ENCODE results near the gene GALNTL6. TPM values are rescaled to one million over a fixed set of nuclear protein-coding genes. Genes with fewer than 3 reads are reported as not detected.
A peak's percentile ranks its signal among the peaks of the same experiment; 100 is the strongest.

Gene GALNTL6
- total and polyA plus RNA-seq, 2 of the 4 experiments (the other 2 are of a cell fraction), result under 0.01 TPM; not detected in 1

- in situ Hi-C loops (cut with MboI; ENCODE audit: low sequenced_read_pairs), result no loop called here
Observed at GRCh38 chr4:172650758-172651530, 837.7 kb downstream of the GALNTL6 start.

More at GRCh38 chr4:172650758-172651530, 837.7 kb downstream of the GALNTL6 start:
- Histone ChIP-seq H2AK5ac (ENCODE audit: low read depth, low read length) (no peak overlapping the region), H3K4me2 (ENCODE audit: low read depth, low read length) (no peak overlapping the region), H3K27ac (ENCODE audit: insufficient read depth, low read length) (no peak overlapping the region), H3K56ac (ENCODE audit: extremely low read depth, insufficient read depth, low read length) (no peak overlapping the region), H3K9ac (ENCODE audit: low read depth, low read length) (no peak overlapping the region), H2BK15ac (ENCODE audit: low read depth, low read length) (no peak overlapping the region), H3K4me3 (ENCODE audit: insufficient read depth, low read depth, low read length) (no peak overlapping the region), H3K14ac (replicated peaks; ENCODE audit: low read depth, low read length) (no peak overlapping the region), H4K8ac (ENCODE audit: low read depth in 2 of 2, low read length in 2 of 2) (no peak overlapping the region), H3K4me1 (ENCODE audit: control insufficient read depth, insufficient read depth, low read length) (no peaks in the 10 kb centered on the region), H2BK20ac (ENCODE audit: low read depth, low read length) (no peak overlapping the region), H4K20me1 (ENCODE audit: insufficient read depth, low read length) (no peaks in the 10 kb centered on the region), H3K23ac (ENCODE audit: low read depth, low read length) (no peak overlapping the region), H3K36me3 (ENCODE audit: control insufficient read depth, insufficient read depth, low read length) (no peaks in the 10 kb centered on the region), H2AFZ (replicated peaks; ENCODE audit: low read length, poor library complexity) (no peak overlapping the region), H3K9me1 (ENCODE audit: insufficient read depth, low read length) (no peaks in the 10 kb centered on the region), H4K91ac (ENCODE audit: insufficient read depth, low read depth, low read length) (no peak overlapping the region), H2BK5ac (ENCODE audit: low read depth, low read length, poor library complexity, severe bottlenecking) (no peak overlapping the region), H3K18ac (ENCODE audit: low read depth, low read length) (no peak overlapping the region), H4K5ac (ENCODE audit: low read depth, low read length) (no peak overlapping the region), H2BK120ac (ENCODE audit: low read depth, low read length) (no peak overlapping the region), H3K4ac (ENCODE audit: low read depth, low read length) (no peak overlapping the region), H3K9me3 (ENCODE audit: control insufficient read depth, insufficient read depth, low read length) (peaks cover under 1% of the 10 kb centered on the region; the same call in 1 of the 2 replicates), H2AK9ac (replicated peaks; ENCODE audit: low read depth, low read length, poor library complexity) (no peak overlapping the region), H3K79me1 (ENCODE audit: low read depth in 1 of 2, low read length in 2 of 2) (no peaks in the 10 kb centered on the region), H3K27me3 (ENCODE audit: control insufficient read depth, insufficient read depth, low read length) (no peaks in the 10 kb centered on the region)
- CTCF ChIA-PET, result no interaction called here
- TF ChIP-seq FOS (IDR thresholded peaks at IDR 0.05; ENCODE audit: low read depth, low read length) (no peak), BHLHE40 (IDR thresholded peaks at IDR 0.05; ENCODE audit: low read depth, low read length) (no peak), USF2 (IDR thresholded peaks at IDR 0.05; ENCODE audit: low read depth, low read length) (no peak), SMC3 (IDR thresholded peaks at IDR 0.05; ENCODE audit: low read depth, low read length) (no peak), CEBPB (IDR thresholded peaks at IDR 0.05; ENCODE audit: low read depth, low read length) (no peak), RFX5 (IDR thresholded peaks at IDR 0.05; ENCODE audit: low read depth, low read length) (no peak), CHD1 (IDR thresholded peaks at IDR 0.05; ENCODE audit: low read depth, low read length) (no peak), MAZ (IDR thresholded peaks at IDR 0.05; ENCODE audit: borderline replicate concordance, low read depth, low read length) (no peak), MXI1 (IDR thresholded peaks at IDR 0.05; ENCODE audit: borderline replicate concordance, low read depth, low read length) (no peak), NFE2L2 (IDR thresholded peaks at IDR 0.05; ENCODE audit: low read depth, low read length) (no peak), RCOR1 (IDR thresholded peaks at IDR 0.05; ENCODE audit: insufficient replicate concordance, low read length) (no peak), RAD21 (IDR thresholded peaks at IDR 0.05; ENCODE audit: low read length) (no peak), CTCF (conservative IDR thresholded peaks at IDR 0.05; ENCODE audit: low read depth, low read length) (no peak), POLR2A (IDR thresholded peaks at IDR 0.05; ENCODE audit: low read depth, low read length) (no peak), MAFK (IDR thresholded peaks at IDR 0.05; ENCODE audit: low read depth, low read length) (no peak), ELK1 (IDR thresholded peaks at IDR 0.05; ENCODE audit: borderline replicate concordance, low read depth, low read length) (no peak)
- no peak for ATAC-seq (ENCODE audit: low read depth)
- peak; percentile 1 for DNase-seq
- dilution Hi-C loops (cut with HindIII; ENCODE audit: low sequenced_read_pairs, unreplicated experiment), result no loop called here
- no CpG with 5 or more reads among the region's 1 CpG for WGBS, 2 experiments (ENCODE audit: extremely low coverage in 2 of 2, insufficient read length in 1 of 2)
- no TSS peak for BruUV-seq (replicated peaks)
- intact Hi-C loops (cut with micrococcal nuclease), result no loop called here
- POLR2A ChIA-PET (ENCODE audit: unreplicated experiment), result no interaction called here
